ENCODE measurements around the gene PMP22.
"Not testable (repeated sequence)": the region's sequence is repeated elsewhere in the genome, so short reads cannot be mapped to it uniquely, and the experiment has no call there.

PMP22 gene

DNA sequence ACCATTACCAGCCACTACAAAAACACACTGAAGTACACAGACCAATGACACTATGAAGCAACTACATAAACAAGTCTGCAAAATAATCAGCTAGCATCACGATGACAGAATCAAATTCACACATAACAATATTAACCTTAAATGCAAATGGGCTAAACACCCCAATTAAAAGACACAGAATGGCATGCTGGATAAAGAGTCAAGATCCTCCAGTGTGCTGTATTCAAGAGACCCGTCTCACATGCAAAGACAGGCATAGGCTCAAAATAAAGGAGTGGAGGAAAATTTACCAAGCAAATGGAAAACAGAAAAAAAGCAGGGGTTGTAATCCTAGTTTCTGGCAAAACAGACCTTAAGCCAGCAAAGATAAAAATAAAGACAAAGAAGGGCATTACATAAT, 64.6 kb downstream of the PMP22 start:
- DNase-seq = not testable (repeated sequence)

DNA sequence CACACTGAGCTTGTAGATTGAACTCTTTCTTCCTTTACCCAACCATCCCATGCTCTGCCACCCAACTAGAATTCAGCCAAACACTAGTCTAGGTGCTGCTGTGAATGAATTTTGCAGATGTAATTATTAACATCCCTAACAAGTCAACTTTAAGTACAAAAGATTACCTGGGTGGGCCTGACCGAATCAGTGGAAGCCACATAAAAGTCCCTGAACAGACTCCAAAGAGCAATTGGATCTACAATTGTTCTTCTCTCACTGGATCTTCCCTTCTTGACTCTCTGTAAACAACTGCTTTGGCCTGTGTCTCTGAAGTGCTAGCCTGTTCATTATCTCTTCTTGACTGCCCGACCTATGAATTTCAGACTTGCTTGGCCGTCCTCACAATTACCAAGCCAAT, 67.9 kb downstream of the PMP22 start:
- DNase-seq = no peak

DNA sequence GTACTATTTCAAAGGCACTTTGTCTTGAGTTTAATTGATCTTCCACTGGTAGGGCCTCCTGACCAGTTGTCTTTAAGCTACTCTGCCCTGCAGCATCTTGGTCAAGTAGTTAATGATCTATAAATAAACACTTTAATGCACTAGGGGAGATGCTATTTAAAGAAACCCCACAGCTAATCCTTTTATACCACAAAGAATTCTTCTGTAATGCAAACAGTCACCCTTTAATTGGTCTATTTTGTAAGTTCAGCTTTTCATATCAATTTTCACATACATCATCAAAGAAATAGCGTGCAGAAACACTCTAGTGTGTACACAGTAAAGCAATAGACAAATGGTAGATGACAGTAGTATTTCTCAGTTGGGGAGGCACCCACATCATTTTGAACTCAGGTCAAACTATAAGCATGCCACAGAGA, 70.3 kb downstream of the PMP22 start:
- no peak for DNase-seq

DNA sequence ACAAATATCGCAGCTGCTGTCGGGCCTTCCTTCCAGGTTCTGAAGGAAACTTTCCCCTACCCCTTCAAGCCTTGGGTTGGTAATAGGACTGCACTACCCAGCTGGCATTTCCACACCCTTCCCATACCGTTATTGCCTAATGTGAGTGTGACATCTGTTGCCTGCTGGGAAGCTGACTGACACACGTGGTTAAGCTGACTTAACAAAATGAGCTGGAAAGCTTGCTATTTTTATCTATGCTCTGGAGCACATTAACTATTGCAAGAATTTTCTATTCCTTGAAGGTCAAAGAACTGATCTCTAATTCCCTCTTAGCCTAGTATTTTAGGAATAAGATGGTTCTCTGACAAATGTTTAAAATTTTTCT, 79.5 kb downstream of the PMP22 start:
- DNase-seq = no peak

DNA sequence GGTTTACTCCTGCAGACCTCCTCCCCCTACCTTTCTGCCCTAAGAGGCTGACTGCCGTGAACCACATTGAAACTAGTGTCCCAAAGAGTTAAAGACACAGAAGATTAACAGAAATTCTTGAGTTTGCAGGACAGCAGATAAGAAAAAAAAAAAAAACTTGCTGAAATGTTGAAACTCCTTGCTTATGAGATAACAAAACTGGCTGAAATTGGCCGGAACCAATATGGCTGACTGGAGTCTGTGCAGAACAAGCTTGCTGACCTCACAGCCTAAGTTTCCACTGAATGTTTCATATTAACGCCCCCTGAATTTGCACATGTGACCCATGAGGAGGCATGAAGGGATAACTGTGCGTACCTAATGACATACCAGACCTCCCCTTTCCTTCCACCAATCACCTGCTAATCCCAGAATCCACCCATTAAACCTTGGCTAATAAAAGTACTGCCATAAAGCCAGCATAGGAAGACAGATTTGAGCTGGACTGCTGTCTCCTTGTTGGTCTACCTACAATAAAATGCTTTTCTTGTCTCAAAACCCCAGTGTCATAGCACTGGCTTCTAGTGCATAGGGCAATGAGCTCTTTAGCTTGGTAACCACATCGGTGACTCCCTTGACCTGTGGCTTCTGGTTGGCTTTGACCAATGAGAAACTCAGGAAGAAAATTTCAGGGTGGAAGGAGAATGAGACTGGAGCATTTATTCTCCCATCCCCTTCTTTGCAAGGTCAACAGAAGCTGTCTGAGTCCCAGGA, 80.1 kb downstream of the PMP22 start:
- no peak for DNase-seq

DNA sequence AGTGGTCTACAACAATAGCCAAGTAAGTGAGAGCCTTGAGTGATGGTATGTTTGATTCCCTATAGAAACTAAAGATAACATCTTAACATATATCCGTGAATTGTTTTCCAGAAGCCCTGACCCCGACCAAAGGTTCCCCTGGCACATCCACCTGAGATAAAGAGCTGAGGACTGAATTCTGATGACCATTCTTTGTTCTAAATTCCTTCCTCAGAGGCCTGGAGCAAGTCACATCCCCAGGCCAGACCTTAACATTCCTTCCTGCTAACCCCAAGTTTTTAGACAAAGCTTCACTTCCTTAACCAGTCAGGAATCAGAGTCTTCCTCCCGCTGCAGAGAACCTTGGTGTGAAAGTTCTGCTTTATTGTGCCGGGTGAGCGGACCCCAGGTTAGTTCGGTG, 83.3 kb downstream of the PMP22 start:
- DNase-seq = no peak

DNA sequence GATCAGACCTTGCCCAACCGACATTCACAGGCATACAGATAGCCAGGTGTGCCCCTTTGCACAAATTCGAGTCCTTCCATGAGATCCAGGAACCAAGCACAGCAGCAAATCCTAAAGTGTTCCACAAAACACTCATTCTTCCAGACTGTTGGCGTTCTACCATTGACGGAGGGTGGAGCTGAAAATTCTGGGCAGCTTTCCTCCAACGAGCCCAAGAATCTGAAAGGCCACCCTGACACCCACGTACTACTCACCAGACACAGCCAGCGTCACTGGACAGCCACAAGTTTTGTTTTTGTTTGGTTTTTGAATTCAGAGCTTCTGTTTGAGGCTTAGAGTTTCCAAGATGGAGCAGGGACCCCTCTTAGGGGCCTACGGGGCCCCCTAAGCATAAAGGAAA, 83.8 kb downstream of the PMP22 start:
- no peak for DNase-seq

DNA sequence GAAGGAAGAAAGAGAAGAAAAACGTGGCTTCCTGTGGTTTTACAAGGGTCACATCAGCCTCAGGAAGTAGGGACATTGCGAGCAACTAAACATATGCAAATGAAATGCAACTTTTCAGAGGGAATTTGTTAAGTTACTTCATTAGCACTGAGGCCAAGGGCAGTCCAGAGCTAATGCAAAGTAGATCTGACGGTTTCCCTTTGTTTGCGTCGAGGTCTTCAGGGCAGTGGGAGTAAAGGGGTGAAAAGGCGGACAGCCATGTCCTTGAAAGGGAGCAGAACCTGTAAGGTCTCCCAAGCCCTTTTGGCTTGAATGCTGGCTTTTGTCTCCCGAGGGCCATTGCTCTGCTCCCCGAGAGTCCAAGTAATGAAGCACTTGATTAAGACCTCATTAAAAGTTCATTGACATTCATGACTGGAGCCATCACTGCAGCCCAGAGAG, 85.0 kb downstream of the PMP22 start:
- no peak for DNase-seq

Data from RPMI8226 (cell line).